Hepatocyte (in vitro differentiated cells): Measurements from ENCODE around the gene EIF4B. TPM values are rescaled to one million over a fixed set of nuclear protein-coding genes. Genes with fewer than 3 reads are reported as not detected.

Source experiments
- DNase-seq: peaks from one replicate; pipeline ENCODE4 v3.0.0-alpha.2; 2016; ENCODE audit warnings: low spot score
- H2AFZ ChIP-seq: fragments of 200-600 bp; sonication (generic); 2 replicates; pipeline ENCODE4 v1.6.0; 2016; ENCODE audit warnings: antibody characterized with exemption, mild to moderate bottlenecking
- H3K27ac ChIP-seq: fragments of 200-600 bp; sonication (generic); 2 replicates; pipeline ENCODE4 v1.5.1; 2016; ENCODE audit warnings: mild to moderate bottlenecking
- H3K27me3 ChIP-seq: fragments of 200-600 bp; sonication (generic); 2 replicates; pipeline ENCODE4 v1.6.1; 2016
- H3K36me3 ChIP-seq: fragments of 200-600 bp; sonication (generic); replicated peaks from 2 replicates; pipeline ENCODE4 v1.5.1; 2016; ENCODE audit warnings: low read depth; ENCODE audit not compliant: insufficient read depth
- H3K4me1 ChIP-seq: fragments of 200-600 bp; sonication (generic); 2 replicates; pipeline ENCODE4 v1.5.1; 2016; ENCODE audit warnings: mild to moderate bottlenecking, moderate library complexity; ENCODE audit not compliant: insufficient read depth
- H3K4me2 ChIP-seq: fragments of 200-600 bp; sonication (generic); 2 replicates; pipeline ENCODE4 v1.6.0; 2016
- H3K4me3 ChIP-seq: fragments of 200-600 bp; sonication (generic); 2 replicates; pipeline ENCODE4 v1.5.1; 2016; ENCODE audit warnings: mild to moderate bottlenecking
- H3K79me2 ChIP-seq: fragments of 200-600 bp; sonication (generic); 2 replicates; pipeline ENCODE4 v1.6.0; 2017; ENCODE audit warnings: mild to moderate bottlenecking
- H3K9me2 ChIP-seq: fragments of 200-600 bp; sonication (generic); replicated peaks from 2 replicates; pipeline ENCODE4 v1.6.0; 2017; ENCODE audit warnings: mild to moderate bottlenecking; ENCODE audit not compliant: insufficient read depth
- H3K9me3 ChIP-seq: fragments of 200-600 bp; sonication (generic); 2 replicates; pipeline ENCODE4 v1.5.1; 2016; ENCODE audit warnings: low read depth, mild to moderate bottlenecking
- H4K20me1 ChIP-seq: fragments of 200-600 bp; sonication (generic); 2 replicates; pipeline ENCODE4 v1.6.0; 2016; ENCODE audit warnings: mild to moderate bottlenecking; ENCODE audit not compliant: insufficient read depth, poor library complexity, severe bottlenecking
- CTCF ChIP-seq: fragments of 200-600 bp; sonication (generic); IDR thresholded peaks from 2 replicates; pipeline ENCODE4 v1.5.1; 2016; ENCODE audit warnings: antibody characterized with exemption, mild to moderate bottlenecking; ENCODE audit not compliant: poor library complexity
- EZH2 ChIP-seq: fragments of 200-600 bp; sonication (generic); IDR thresholded peaks from 2 replicates; pipeline ENCODE4 v1.6.1; 2016; ENCODE audit warnings: antibody characterized with exemption, mild to moderate bottlenecking, borderline replicate concordance
- EZH2phosphoT487 ChIP-seq: fragments of 200-600 bp; sonication (generic); IDR thresholded peaks from one replicate; pipeline ENCODE4 v1.6.1; 2018; ENCODE audit warnings: antibody characterized with exemption, mild to moderate bottlenecking, low read depth, moderate library complexity; ENCODE audit not compliant: unreplicated experiment, severe bottlenecking
- WGBS: methylation state at CpG from one replicate; pipeline ENCODE4 v1.1.6; 2016; ENCODE audit warnings: low lambda C conversion rate; ENCODE audit errors: missing lambda C conversion rate; 5-methylcytosine and 5-hydroxymethylcytosine counted together
- polyA plus RNA-seq: library from polyadenylated mRNA; unstranded; fragments of >200 nt; fragmentation: Nextera tagmentation; extraction: Ambion mirVana; gene quantifications from 2 replicates; pipeline ENCODE4 v1.2.1, GENCODE V29; 2016
- total RNA-seq: library from RNA; depleted of rRNA; stranded (reverse); fragments of >200 nt; gene quantifications from 2 replicates; pipeline ENCODE4 v1.2.3, GENCODE V29; 2014

Gene EIF4B
- total and polyA plus RNA-seq, 2 experiments from 2014 or later = 53.5 to 435 TPM

- no peak for TF ChIP-seq EZH2phosphoT487
- TF ChIP-seq EZH2 = no peak
- TF ChIP-seq CTCF = no peak
- no peaks in the 10 kb centered on the region for H3K9me2 ChIP-seq
- H3K4me1 ChIP-seq = peaks cover 71% of the 10 kb centered on the region
- no peaks in the 10 kb centered on the region for H3K36me3 ChIP-seq
- no peaks in the 10 kb centered on the region for H3K9me3 ChIP-seq
- WGBS = 25% methylated on average over 17 of the region's 20 CpGs
- H2AFZ ChIP-seq = no peak within 1 kb of the TSS
- peak within 1 kb of the TSS; percentile 83 for H3K4me2 ChIP-seq
- peak within 1 kb of the TSS; percentile 99 for H3K27ac ChIP-seq
- no peaks in the 10 kb centered on the region for H3K27me3 ChIP-seq
- no peaks in the 10 kb centered on the region for H4K20me1 ChIP-seq
- peak; percentile 75 for DNase-seq
- H3K79me2 ChIP-seq = peaks cover 39% of the 10 kb centered on the region
- peak within 1 kb of the TSS; percentile 34 for H3K4me3 ChIP-seq
These were observed 43.5 kb downstream of the EIF4B start, which contains the start of gene TNS2 for GRCh38 chr12:53049571-53050318. TSS of gene TNS2 (plus strand) at chr12:53050065. CDS start at chr12:53050186, 121 bp downstream.

- Histone ChIP-seq H3K36me3 (no peaks in the 10 kb centered on the region), H3K4me1 (peaks cover 63% of the 10 kb centered on the region), H4K20me1 (no peaks in the 10 kb centered on the region), H3K9me2 (no peaks in the 10 kb centered on the region), H3K79me2 (peaks cover 34% of the 10 kb centered on the region), H3K27ac (peak overlapping the region; percentile 99), H3K4me3 (peak overlapping the region; percentile 34), H3K4me2 (peak overlapping the region; percentile 83), H2AFZ (no peak overlapping the region), H3K9me3 (no peaks in the 10 kb centered on the region), H3K27me3 (no peaks in the 10 kb centered on the region)
- DNase-seq = no peak
- WGBS = 75% methylated on average over 2 of the region's 2 CpGs
- TF ChIP-seq EZH2phosphoT487 (no peak), EZH2 (no peak), CTCF (no peak)
These were observed 44.3 kb downstream of the EIF4B start for GRCh38 chr12:53050426-53051057.

- H3K36me3 ChIP-seq = no peaks in the 10 kb centered on the region
- no peaks in the 10 kb centered on the region for H3K27me3 ChIP-seq
- peaks cover 30% of the 10 kb centered on the region for H3K79me2 ChIP-seq
- no peaks in the 10 kb centered on the region for H3K9me3 ChIP-seq
- DNase-seq = peak; percentile 74
- WGBS = 56% methylated on average over 11 of the region's 11 CpGs
- H3K4me2 ChIP-seq = peak overlapping the region; percentile 83
- H3K27ac ChIP-seq = peak overlapping the region; percentile 99
- no peaks in the 10 kb centered on the region for H4K20me1 ChIP-seq
- peak overlapping the region; percentile 9 for H3K4me3 ChIP-seq
- peaks cover 56% of the 10 kb centered on the region for H3K4me1 ChIP-seq
- H3K9me2 ChIP-seq = no peaks in the 10 kb centered on the region
- TF ChIP-seq CTCF (no peak), EZH2phosphoT487 (no peak), EZH2 (no peak)
- H2AFZ ChIP-seq = no peak overlapping the region
These were observed 45.0 kb downstream of the EIF4B start for GRCh38 chr12:53051058-53051880.
